Lower leg skin (tissue), 4 donors: Measurements from ENCODE around the gene PYCR2. TPM values are rescaled to one million over a fixed set of nuclear protein-coding genes. Genes with fewer than 3 reads are reported as not detected.
A peak's percentile ranks its signal among the peaks of the same experiment; 100 is the strongest.
"Not testable (repeated sequence)": the region's sequence is repeated elsewhere in the genome, so short reads cannot be mapped to it uniquely, and the experiment has no call there.

Experiments
- DNase-seq, 2 donors: peaks; one replicate each; pipeline ENCODE4 v3.0.0-alpha.2; 2019; ENCODE audit warnings: low spot score in 2 of 2
- H3K4me3 ChIP-seq: fragments of 200-600 bp; sonication (generic); 2 replicates; pipeline ENCODE4 v1.5.1; 2017; ENCODE audit warnings: mild to moderate bottlenecking, low read depth; ENCODE audit not compliant: poor library complexity, severe bottlenecking
- POLR2A ChIP-seq, 2 donors: fragments of 450-650 bp; IDR thresholded peaks; one replicate each; pipeline ENCODE4 v1.6.1; 2016 to 2017; ENCODE audit warnings: antibody characterized with exemption in 2 of 2, mild to moderate bottlenecking in 1 of 2, moderate library complexity in 1 of 2
- WGBS, 2 donors: methylation state at CpG; one replicate each; pipeline ENCODE4 v1.1.5; 2018; 5-methylcytosine and 5-hydroxymethylcytosine counted together
- intact Hi-C: fragments of 100-400 bp; cut with DNase I; formaldehyde crosslinking; loops from one replicate; pipeline ENCODE4 v1.15.0; 2023; ENCODE audit warnings: low total_unique reads
- total RNA-seq, 4 donors: library from RNA; depleted of rRNA; stranded (reverse); fragments of >200 nt; gene quantifications; one replicate each; pipeline ENCODE4 v1.1.0, GENCODE V29; 2016
- TF ChIP-seq, protein P1 (sequence below), 3 donors: fragments of 450-650 bp; IDR thresholded peaks; one replicate each; pipeline ENCODE4 v1.5.1; 2016; ENCODE audit warnings: antibody characterized with exemption in 3 of 3, mild to moderate bottlenecking in 3 of 3, moderate library complexity in 2 of 3

Gene PYCR2
- 10 to 100 TPM; 35.4 to 43.1 (median 37.9) TPM for total RNA-seq

- peak; percentile 92 to 98 for DNase-seq
- TF ChIP-seq, protein P1, sequence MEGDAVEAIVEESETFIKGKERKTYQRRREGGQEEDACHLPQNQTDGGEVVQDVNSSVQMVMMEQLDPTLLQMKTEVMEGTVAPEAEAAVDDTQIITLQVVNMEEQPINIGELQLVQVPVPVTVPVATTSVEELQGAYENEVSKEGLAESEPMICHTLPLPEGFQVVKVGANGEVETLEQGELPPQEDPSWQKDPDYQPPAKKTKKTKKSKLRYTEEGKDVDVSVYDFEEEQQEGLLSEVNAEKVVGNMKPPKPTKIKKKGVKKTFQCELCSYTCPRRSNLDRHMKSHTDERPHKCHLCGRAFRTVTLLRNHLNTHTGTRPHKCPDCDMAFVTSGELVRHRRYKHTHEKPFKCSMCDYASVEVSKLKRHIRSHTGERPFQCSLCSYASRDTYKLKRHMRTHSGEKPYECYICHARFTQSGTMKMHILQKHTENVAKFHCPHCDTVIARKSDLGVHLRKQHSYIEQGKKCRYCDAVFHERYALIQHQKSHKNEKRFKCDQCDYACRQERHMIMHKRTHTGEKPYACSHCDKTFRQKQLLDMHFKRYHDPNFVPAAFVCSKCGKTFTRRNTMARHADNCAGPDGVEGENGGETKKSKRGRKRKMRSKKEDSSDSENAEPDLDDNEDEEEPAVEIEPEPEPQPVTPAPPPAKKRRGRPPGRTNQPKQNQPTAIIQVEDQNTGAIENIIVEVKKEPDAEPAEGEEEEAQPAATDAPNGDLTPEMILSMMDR (IDR thresholded peaks at IDR 0.05) = no peak
- TF ChIP-seq POLR2A (IDR thresholded peaks at IDR 0.05) = no peak
- intact Hi-C loops = no loop called here
- H3K4me3 ChIP-seq = peak within 1 kb of the TSS; percentile 99
- WGBS, 2 donors = 1% methylated on average over 28 to 57 of the region's 80 CpGs
Observed at GRCh38 chr1:225923692-225924555, at the start of gene PYCR2. PYCR2 (minus strand) TSS chr1:225924250; CDS start chr1:225924110, 140 bp downstream.

DNA sequence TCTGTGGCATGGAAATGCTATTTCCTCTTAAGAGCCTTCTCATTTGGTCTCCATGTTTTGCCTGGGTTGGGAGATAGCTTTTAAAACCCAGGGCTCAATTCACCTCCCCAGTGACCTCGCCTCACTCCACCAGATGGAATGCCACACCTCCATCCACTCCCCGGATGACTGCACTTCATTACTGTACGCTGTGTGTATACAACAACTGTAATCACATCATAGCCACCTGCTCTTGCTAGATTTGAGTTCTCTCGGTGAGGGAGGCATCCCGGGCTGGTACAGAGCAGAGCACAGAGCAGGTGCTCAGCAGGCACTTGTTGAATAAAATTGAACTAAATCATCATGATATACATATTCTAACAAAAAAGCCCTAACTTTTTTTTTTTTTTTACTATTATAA, 49.1 kb upstream of the PYCR2 start:
- intact Hi-C loops = no loop called here
- TF ChIP-seq POLR2A (IDR thresholded peaks at IDR 0.05) = no peak
- TF ChIP-seq, protein P1 (IDR thresholded peaks at IDR 0.05) = no peak
- 76 to 78% methylated on average over 5 of the region's 5 CpGs for WGBS, 2 donors
- no peak for DNase-seq
- H3K4me3 ChIP-seq = no peak overlapping the region

GRCh38 chr1:225972344-225973152, 48.5 kb upstream of the PYCR2 start:
- DNase-seq = no peak
- no peak overlapping the region for H3K4me3 ChIP-seq
- TF ChIP-seq POLR2A (IDR thresholded peaks at IDR 0.05) = no peak
- TF ChIP-seq, protein P1 (IDR thresholded peaks at IDR 0.05) = no peak
- intact Hi-C loops = no loop called here
- 87 to 95% methylated on average over 15 of the region's 15 CpGs for WGBS, 2 donors

DNA sequence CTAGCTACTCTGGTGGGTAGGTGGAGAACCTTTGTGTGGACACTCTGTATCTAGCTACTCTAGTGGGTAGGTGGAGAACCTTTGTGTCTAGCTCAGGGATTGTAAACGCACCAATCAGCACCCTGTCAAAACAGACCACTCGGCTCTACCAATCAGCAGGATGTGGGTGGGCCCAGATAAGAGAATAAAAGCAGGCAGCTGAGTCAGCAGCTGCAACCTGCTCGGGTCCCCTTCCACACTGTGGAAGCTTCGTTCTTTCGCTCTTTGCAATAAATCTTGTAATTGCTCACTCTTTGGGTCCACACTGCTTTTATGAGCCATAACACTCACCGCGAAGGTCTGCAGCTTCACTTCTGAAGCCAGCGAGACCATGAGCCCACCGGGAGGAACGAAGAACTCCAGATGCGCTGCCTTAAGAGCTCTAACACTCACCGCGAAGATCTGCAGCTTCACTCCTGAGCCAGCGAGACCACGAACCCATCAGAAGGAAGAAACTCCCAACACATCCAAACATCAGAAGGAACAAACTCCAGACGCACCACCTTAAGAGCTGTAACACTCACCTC, 46.6 kb upstream of the PYCR2 start:
- 87 to 92% methylated on average over 15 to 16 of the region's 16 CpGs for WGBS, 2 donors
- intact Hi-C loops = not testable (repeated sequence)

GRCh38 chr1:225969751-225970150, 45.7 kb upstream of the PYCR2 start:
- WGBS, 2 donors = 98% methylated on average over 12 to 15 of the region's 28 CpGs
- intact Hi-C loops, H3K4me3 ChIP-seq: not testable (repeated sequence)
- DNase-seq = peak in 1 of 2 donors; percentile 72

More for the DNA sequence above, 46.6 kb upstream of the PYCR2 start:
- H3K4me3 ChIP-seq, DNase-seq: not testable (repeated sequence)

DNA sequence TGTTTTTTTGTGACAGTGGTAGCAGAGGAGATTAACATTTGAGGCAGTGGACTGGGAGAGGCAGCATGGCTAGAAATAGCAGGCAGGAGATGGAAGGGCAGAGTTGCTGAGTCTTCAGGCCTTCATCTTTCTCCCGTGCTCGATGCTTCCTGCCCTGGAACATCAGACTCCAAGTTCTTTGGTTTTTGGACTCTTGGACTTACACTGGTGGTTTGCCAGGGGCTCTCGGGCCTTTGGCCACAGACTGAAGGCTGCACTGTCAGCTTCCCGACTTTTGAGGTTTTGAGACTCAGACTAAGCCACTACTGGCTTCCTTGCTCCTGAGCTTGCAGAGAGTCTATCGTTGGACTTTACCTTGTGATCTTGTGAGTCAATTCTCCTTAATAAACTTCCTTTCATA, 41.2 kb upstream of the PYCR2 start:
- no peak for DNase-seq
- WGBS, 2 donors = 68 to 81% methylated on average over 5 of the region's 5 CpGs
- intact Hi-C loops = no loop called here
- no peak for TF ChIP-seq POLR2A (IDR thresholded peaks at IDR 0.05)
- TF ChIP-seq, protein P1 (IDR thresholded peaks at IDR 0.05) = no peak
- no peak overlapping the region for H3K4me3 ChIP-seq
